Ishikawa (cell line): ENCODE data around the gene CHFR.

Experiments used
- CEBPB ChIP-seq: IDR thresholded peaks from 2 replicates; pipeline ENCODE4 v1.6.1; 2012
- CREB1 ChIP-seq: IDR thresholded peaks from 2 replicates; pipeline ENCODE4 v1.6.1; 2012; ENCODE audit warnings: low read depth
- EGR1 ChIP-seq: IDR thresholded peaks from 2 replicates; pipeline ENCODE4 v1.6.1; 2012
- EP300 ChIP-seq: IDR thresholded peaks from 2 replicates; pipeline ENCODE4 v1.6.1; 2012; ENCODE audit warnings: borderline replicate concordance
- FOXM1 ChIP-seq: IDR thresholded peaks from 2 replicates; pipeline ENCODE4 v1.6.1; 2012; ENCODE audit warnings: low read depth, borderline replicate concordance
- MAX ChIP-seq: IDR thresholded peaks from 2 replicates; pipeline ENCODE4 v1.6.1; 2012
- NFIC ChIP-seq: IDR thresholded peaks from 2 replicates; pipeline ENCODE4 v1.6.1; 2012
- RAD21 ChIP-seq: IDR thresholded peaks from 2 replicates; pipeline ENCODE4 v1.6.1; 2012; ENCODE audit warnings: low read depth
- TAF1 ChIP-seq: IDR thresholded peaks from 2 replicates; pipeline ENCODE4 v1.6.1; 2012; ENCODE audit warnings: low read depth, mild to moderate bottlenecking
- TCF12 ChIP-seq: IDR thresholded peaks from 2 replicates; pipeline ENCODE4 v1.6.1; 2012; ENCODE audit warnings: low read depth
- TEAD4 ChIP-seq: IDR thresholded peaks from 2 replicates; pipeline ENCODE4 v1.6.1; 2012
- YY1 ChIP-seq: IDR thresholded peaks from 2 replicates; pipeline ENCODE4 v1.6.1; 2012; ENCODE audit warnings: low read depth
- ZBTB7A ChIP-seq: IDR thresholded peaks from 2 replicates; pipeline ENCODE4 v1.6.1; 2012; ENCODE audit warnings: low read depth
- TF ChIP-seq, protein P1 (sequence below): IDR thresholded peaks from 2 replicates; pipeline ENCODE4 v1.6.1; 2012; ENCODE audit warnings: low read depth, mild to moderate bottlenecking
- TF ChIP-seq, protein P2 (sequence below): IDR thresholded peaks from 2 replicates; pipeline ENCODE4 v1.6.1; 2012

Gene CHFR

GRCh38 chr12:132827763-132828703, 59.4 kb downstream of the CHFR start:
- TF ChIP-seq NFIC = no peak
- TF ChIP-seq ZBTB7A = 0 out of 2 replicates have a peak, but pooled peaks have one; percentile 41
- no peak for TF ChIP-seq EGR1
- peak; percentile 26; the same call in 1 of the 2 replicates for TF ChIP-seq YY1
- no peak for TF ChIP-seq CEBPB

DNA sequence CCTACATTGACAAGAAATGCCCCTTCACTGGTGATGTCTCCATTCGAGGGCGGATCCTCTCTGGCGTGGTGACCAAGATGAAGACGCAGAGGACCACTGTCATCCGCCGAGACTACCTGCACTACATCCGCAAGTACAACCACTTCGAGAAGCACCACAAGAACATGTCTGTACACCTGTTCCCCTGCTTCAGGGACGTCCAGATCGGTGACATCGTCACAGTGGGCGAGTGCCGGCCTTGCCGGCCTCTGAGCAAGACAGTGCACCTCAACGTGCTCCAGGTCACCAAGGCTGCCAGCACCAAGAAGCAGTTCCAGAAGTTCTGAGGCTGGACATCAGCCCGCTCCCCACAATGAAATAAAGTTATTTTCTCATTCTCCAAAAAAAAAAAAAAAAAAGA, 61.5 kb downstream of the CHFR start:
- no peak for TF ChIP-seq NFIC
- TF ChIP-seq TAF1 = no peak
- TF ChIP-seq FOXM1 = no peak
- no peak for TF ChIP-seq ZBTB7A
- no peak for TF ChIP-seq CREB1
- no peak for TF ChIP-seq CEBPB
- TF ChIP-seq, protein P1, sequence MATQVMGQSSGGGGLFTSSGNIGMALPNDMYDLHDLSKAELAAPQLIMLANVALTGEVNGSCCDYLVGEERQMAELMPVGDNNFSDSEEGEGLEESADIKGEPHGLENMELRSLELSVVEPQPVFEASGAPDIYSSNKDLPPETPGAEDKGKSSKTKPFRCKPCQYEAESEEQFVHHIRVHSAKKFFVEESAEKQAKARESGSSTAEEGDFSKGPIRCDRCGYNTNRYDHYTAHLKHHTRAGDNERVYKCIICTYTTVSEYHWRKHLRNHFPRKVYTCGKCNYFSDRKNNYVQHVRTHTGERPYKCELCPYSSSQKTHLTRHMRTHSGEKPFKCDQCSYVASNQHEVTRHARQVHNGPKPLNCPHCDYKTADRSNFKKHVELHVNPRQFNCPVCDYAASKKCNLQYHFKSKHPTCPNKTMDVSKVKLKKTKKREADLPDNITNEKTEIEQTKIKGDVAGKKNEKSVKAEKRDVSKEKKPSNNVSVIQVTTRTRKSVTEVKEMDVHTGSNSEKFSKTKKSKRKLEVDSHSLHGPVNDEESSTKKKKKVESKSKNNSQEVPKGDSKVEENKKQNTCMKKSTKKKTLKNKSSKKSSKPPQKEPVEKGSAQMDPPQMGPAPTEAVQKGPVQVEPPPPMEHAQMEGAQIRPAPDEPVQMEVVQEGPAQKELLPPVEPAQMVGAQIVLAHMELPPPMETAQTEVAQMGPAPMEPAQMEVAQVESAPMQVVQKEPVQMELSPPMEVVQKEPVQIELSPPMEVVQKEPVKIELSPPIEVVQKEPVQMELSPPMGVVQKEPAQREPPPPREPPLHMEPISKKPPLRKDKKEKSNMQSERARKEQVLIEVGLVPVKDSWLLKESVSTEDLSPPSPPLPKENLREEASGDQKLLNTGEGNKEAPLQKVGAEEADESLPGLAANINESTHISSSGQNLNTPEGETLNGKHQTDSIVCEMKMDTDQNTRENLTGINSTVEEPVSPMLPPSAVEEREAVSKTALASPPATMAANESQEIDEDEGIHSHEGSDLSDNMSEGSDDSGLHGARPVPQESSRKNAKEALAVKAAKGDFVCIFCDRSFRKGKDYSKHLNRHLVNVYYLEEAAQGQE = no peak
- TF ChIP-seq YY1 = no peak
- no peak for TF ChIP-seq EP300
- no peak for TF ChIP-seq TEAD4
- TF ChIP-seq, protein P2, sequence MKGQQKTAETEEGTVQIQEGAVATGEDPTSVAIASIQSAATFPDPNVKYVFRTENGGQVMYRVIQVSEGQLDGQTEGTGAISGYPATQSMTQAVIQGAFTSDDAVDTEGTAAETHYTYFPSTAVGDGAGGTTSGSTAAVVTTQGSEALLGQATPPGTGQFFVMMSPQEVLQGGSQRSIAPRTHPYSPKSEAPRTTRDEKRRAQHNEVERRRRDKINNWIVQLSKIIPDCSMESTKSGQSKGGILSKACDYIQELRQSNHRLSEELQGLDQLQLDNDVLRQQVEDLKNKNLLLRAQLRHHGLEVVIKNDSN = no peak
- TF ChIP-seq EGR1 = no peak
- TF ChIP-seq TCF12 = no peak
- TF ChIP-seq RAD21 = no peak
- TF ChIP-seq MAX = no peak

GRCh38 chr12:132825089-132825488, 62.3 kb downstream of the CHFR start:
- TF ChIP-seq CEBPB = no peak

DNA sequence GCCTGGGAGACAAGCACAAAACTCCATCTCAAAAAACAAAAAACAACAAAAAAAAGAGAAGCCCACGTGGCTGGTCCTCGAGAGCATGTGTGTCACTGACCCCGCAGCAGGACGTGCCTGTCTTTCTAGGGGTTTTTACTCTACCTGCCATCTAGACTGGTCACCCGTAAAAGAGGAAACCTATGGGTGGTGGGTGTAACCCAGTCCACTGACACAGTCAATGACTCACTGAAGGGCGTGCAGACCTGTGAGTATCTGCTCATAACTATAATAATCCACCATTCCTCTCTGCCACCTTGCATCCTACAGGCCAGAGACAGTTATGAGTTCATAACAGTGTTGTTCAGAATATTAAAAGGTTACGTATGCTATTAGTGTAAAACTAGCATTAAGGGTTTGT, 63.4 kb downstream of the CHFR start:
- TF ChIP-seq EGR1 (no peak), EP300 (no peak), MAX (no peak), RAD21 (no peak), TAF1 (no peak), ZBTB7A (no peak), NFIC (no peak), FOXM1 (no peak), YY1 (no peak), CEBPB (no peak), CREB1 (no peak)
- TF ChIP-seq, protein P1 = no peak

- TF ChIP-seq TAF1 = no peak
- TF ChIP-seq EP300 = no peak
- no peak for TF ChIP-seq EGR1
- TF ChIP-seq RAD21 = no peak
- TF ChIP-seq TEAD4 = no peak
- no peak for TF ChIP-seq CREB1
- no peak for TF ChIP-seq NFIC
- TF ChIP-seq TCF12 = no peak
These were observed 68.8 kb downstream of the CHFR start for GRCh38 chr12:132818562-132818961.

GRCh38 chr12:132814232-132814631, 73.2 kb downstream of the CHFR start:
- TF ChIP-seq YY1 = no peak
- no peak for TF ChIP-seq TCF12
- TF ChIP-seq CEBPB = no peak
- no peak for TF ChIP-seq CREB1
- TF ChIP-seq TAF1 = no peak
- TF ChIP-seq NFIC = no peak
- TF ChIP-seq TEAD4 = no peak
- TF ChIP-seq RAD21 = no peak
- TF ChIP-seq EP300 = no peak
- TF ChIP-seq FOXM1 = no peak
- TF ChIP-seq, protein P2 = no peak
- no peak for TF ChIP-seq ZBTB7A
- no peak for TF ChIP-seq EGR1
- no peak for TF ChIP-seq MAX
- TF ChIP-seq, protein P1 = no peak
